Fibroblast of the aortic adventitia (primary cell): ENCODE results near the gene CDH2. TPM values are rescaled to one million over a fixed set of nuclear protein-coding genes. Genes with fewer than 3 reads are reported as not detected.

ENCODE experiments used
- DNase-seq: peaks from one replicate; pipeline ENCODE4 v3.0.0-alpha.2; 2010; ENCODE audit warnings: low read depth
- H3K4me3 ChIP-seq: 2 replicates; pipeline ENCODE4 v1.5.1; 2011; ENCODE audit warnings: low read depth, mild to moderate bottlenecking, control low read depth, low read length, moderate library complexity
- CTCF ChIP-seq: IDR thresholded peaks from 2 replicates; pipeline ENCODE4 v1.5.1; 2011; ENCODE audit warnings: mild to moderate bottlenecking, low read length, control low read depth, inconsistent platforms; ENCODE audit not compliant: insufficient read depth
- total RNA-seq: library from RNA; depleted of rRNA; stranded (reverse); fragments of >200 nt; gene quantifications from 2 replicates; pipeline ENCODE4 v1.2.3, GENCODE V29; 2012; ENCODE audit warnings: low replicate concordance

CDH2 gene
- 38.3 and 64.1 TPM in 2 replicates for total RNA-seq

- peak within 1 kb of the TSS; percentile 81 for H3K4me3 ChIP-seq
- peak; percentile 19 for TF ChIP-seq CTCF
- peak; percentile 85 for DNase-seq
Measured at GRCh38 chr18:28176948-28177827, at the start of gene CDH2. Gene CDH2 (minus strand): TSS chr18:28177130. CDS start chr18:28177022, 108 bp downstream.

GRCh38 chr18:28212060-28212459, 35.1 kb upstream of the CDH2 start:
- no peak overlapping the region for H3K4me3 ChIP-seq
- no peak for TF ChIP-seq CTCF
- DNase-seq, result no peak

DNA sequence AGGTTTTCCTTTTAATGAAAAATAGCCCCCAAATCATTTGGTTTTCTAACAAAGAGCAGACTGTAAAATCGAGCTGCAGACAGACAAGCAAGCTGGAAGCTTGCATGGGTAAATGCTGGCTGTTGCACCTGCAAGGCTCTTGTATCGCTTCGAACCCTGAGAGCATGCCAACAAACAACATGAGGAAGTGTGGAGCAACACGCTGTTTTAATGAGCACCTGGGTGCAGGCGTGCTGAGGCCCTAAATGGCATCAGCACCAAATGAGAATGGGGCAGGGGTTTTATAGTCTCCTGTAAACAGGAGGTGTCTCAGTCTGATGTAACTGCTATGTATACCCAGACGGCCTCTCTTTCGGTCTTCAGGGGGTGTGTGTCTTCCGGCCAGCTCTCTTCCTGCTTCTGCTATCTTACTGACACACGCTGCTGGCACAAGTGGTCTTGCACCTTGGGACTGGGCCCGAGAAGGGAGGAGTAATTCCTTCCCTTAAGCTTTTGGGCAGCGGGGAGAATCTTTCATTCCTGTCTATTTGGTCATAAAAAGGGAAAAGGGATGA, 31.9 kb upstream of the CDH2 start:
- no peak for DNase-seq
- no peak for TF ChIP-seq CTCF
- H3K4me3 ChIP-seq, result no peak overlapping the region

GRCh38 chr18:28208268-28208667, 31.3 kb upstream of the CDH2 start:
- no peak for DNase-seq
- TF ChIP-seq CTCF, result no peak
- H3K4me3 ChIP-seq, result no peak overlapping the region

GRCh38 chr18:28204154-28204553, 27.2 kb upstream of the CDH2 start:
- TF ChIP-seq CTCF, result no peak
- DNase-seq, result peak; percentile 95
- H3K4me3 ChIP-seq, result no peak overlapping the region

- no peak for TF ChIP-seq CTCF
- no peak for DNase-seq
- H3K4me3 ChIP-seq, result no peak overlapping the region
Measured at GRCh38 chr18:28201056-28201455, 24.1 kb upstream of the CDH2 start.
